Smooth muscle cell (in vitro differentiated cells): ENCODE data around the gene PAOX. TPM values are rescaled to one million over a fixed set of nuclear protein-coding genes. Genes with fewer than 3 reads are reported as not detected.

Experiments
- DNase-seq: peaks from one replicate; lab custom pipeline; 2025; ENCODE audit not compliant: unreplicated experiment; lab: John Stamatoyannopoulos, UW
- H2AFZ ChIP-seq: fragments of 200-600 bp; sonication (generic); 2 replicates; pipeline ENCODE4 v1.6.0; 2016; ENCODE audit warnings: antibody characterized with exemption, low read depth, mild to moderate bottlenecking
- H3F3A ChIP-seq: fragments of 200-600 bp; sonication (generic); 2 replicates; pipeline ENCODE4 v1.6.0; 2017; ENCODE audit warnings: antibody characterized with exemption, low read depth
- H3K27ac ChIP-seq: fragments of 200-600 bp; sonication (generic); 2 replicates; pipeline ENCODE4 v1.5.1; 2016; ENCODE audit warnings: low read depth, mild to moderate bottlenecking
- H3K27me3 ChIP-seq: fragments of 200-600 bp; sonication (generic); 2 replicates; pipeline ENCODE4 v1.6.1; 2016; ENCODE audit warnings: low read depth, mild to moderate bottlenecking
- H3K36me3 ChIP-seq: fragments of 200-600 bp; sonication (generic); 2 replicates; pipeline ENCODE4 v1.5.1; 2016; ENCODE audit warnings: low read depth
- H3K4me1 ChIP-seq: fragments of 200-600 bp; sonication (generic); 2 replicates; pipeline ENCODE4 v1.5.1; 2016; ENCODE audit warnings: low read depth
- H3K4me2 ChIP-seq: fragments of 200-600 bp; sonication (generic); 2 replicates; pipeline ENCODE4 v1.6.0; 2016; ENCODE audit warnings: mild to moderate bottlenecking
- H3K4me3 ChIP-seq: fragments of 200-600 bp; sonication (generic); 2 replicates; pipeline ENCODE4 v1.5.1; 2016; ENCODE audit warnings: mild to moderate bottlenecking
- H3K79me2 ChIP-seq: fragments of 200-600 bp; sonication (generic); 2 replicates; pipeline ENCODE4 v1.6.0; 2016; ENCODE audit warnings: low read depth, mild to moderate bottlenecking
- H3K9ac ChIP-seq: fragments of 200-600 bp; sonication (generic); 2 replicates; pipeline ENCODE4 v1.6.0; 2016; ENCODE audit warnings: low read depth
- H3K9me3 ChIP-seq: fragments of 200-600 bp; sonication (generic); replicated peaks from 2 replicates; pipeline ENCODE4 v1.5.1; 2016; ENCODE audit warnings: low read depth
- H4K20me1 ChIP-seq: fragments of 200-600 bp; sonication (generic); 2 replicates; pipeline ENCODE4 v1.6.0; 2016; ENCODE audit warnings: low read depth
- WGBS: methylation state at CpG from one replicate; pipeline ENCODE4 v1.1.7; 2016; ENCODE audit warnings: low lambda C conversion rate; 5-methylcytosine and 5-hydroxymethylcytosine counted together
- polyA plus RNA-seq: library from polyadenylated mRNA; unstranded; fragments of >200 nt; fragmentation: Nextera tagmentation; extraction: Ambion mirVana; gene quantifications from 2 replicates; pipeline ENCODE4 v1.2.1, GENCODE V29; 2016
- total RNA-seq: library from RNA; depleted of rRNA; stranded (reverse); fragments of >200 nt; gene quantifications from 2 replicates; pipeline ENCODE4 v1.2.3, GENCODE V29; 2014
- TF ChIP-seq, protein P1 (sequence below): fragments of 200-600 bp; sonication (generic); IDR thresholded peaks from 2 replicates; pipeline ENCODE4 v1.5.1; 2017; ENCODE audit warnings: borderline replicate concordance, mild to moderate bottlenecking, antibody characterized with exemption; ENCODE audit not compliant: insufficient read depth, poor library complexity, severe bottlenecking

The PAOX gene
- total and polyA plus RNA-seq, 2 experiments from 2014 or later: 3.3 to 7.1 TPM

DNA sequence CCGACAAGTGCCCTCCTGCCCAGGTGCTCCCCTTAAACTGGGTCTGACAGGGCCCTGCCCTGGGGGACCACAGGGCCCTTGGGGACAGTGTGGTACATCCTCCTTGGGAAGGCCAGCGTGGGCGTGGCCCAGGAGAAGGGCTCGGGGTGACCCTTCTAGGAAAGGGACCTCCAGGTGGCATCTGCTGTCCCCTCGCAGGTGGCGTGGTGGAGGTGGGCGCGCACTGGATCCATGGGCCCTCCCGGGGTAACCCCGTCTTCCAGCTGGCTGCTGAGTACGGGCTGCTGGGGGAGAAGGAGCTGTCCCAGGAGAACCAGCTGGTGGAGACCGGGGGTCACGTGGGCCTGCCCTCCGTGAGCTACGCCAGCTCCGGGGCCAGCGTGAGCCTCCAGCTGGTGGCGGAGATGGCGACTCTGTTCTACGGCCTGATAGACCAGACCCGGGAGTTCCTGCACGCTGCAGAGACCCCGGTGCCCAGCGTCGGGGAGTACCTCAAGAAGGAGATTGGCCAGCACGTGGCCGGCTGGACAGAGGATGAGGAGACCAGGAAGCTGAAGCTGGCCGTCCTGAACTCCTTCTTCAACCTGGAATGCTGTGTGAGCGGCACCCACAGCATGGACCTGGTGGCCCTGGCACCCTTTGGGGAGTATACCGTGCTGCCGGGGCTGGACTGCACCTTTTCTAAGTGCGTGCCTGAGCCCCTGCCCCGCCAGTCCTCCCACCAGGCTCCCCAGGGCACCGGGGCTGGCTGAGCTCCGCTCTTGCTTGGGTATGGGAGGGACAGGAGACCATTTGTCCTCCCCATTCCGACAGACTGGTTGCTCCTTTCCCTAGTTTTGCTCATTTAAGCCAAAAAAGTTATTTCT is 972 bp downstream of the PAOX start:
- Histone ChIP-seq H3K9ac (no peak overlapping the region), H3K36me3 (no peaks in the 10 kb centered on the region), H3K27me3 (no peaks in the 10 kb centered on the region), H3K79me2 (no peaks in the 10 kb centered on the region), H3K4me3 (peak overlapping the region; percentile 82), H3K27ac (no peak overlapping the region), H2AFZ (peak overlapping the region; percentile 81), H3K4me2 (peak overlapping the region; percentile 96), H4K20me1 (no peaks in the 10 kb centered on the region), H3K4me1 (peaks cover 3% of the 10 kb centered on the region), H3K9me3 (no peaks in the 10 kb centered on the region), H3F3A (no peaks in the 10 kb centered on the region)
- 94% methylated on average over 35 of the region's 36 CpGs for WGBS
- DNase-seq: no peak
- TF ChIP-seq, protein P1, sequence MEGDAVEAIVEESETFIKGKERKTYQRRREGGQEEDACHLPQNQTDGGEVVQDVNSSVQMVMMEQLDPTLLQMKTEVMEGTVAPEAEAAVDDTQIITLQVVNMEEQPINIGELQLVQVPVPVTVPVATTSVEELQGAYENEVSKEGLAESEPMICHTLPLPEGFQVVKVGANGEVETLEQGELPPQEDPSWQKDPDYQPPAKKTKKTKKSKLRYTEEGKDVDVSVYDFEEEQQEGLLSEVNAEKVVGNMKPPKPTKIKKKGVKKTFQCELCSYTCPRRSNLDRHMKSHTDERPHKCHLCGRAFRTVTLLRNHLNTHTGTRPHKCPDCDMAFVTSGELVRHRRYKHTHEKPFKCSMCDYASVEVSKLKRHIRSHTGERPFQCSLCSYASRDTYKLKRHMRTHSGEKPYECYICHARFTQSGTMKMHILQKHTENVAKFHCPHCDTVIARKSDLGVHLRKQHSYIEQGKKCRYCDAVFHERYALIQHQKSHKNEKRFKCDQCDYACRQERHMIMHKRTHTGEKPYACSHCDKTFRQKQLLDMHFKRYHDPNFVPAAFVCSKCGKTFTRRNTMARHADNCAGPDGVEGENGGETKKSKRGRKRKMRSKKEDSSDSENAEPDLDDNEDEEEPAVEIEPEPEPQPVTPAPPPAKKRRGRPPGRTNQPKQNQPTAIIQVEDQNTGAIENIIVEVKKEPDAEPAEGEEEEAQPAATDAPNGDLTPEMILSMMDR: no peak

GRCh38 chr10:133381036-133381435 is 2.0 kb downstream of the PAOX start:
- Histone ChIP-seq H3K27ac (no peak overlapping the region), H2AFZ (no peak overlapping the region), H3K27me3 (no peaks in the 10 kb centered on the region), H3K4me1 (peaks cover 3% of the 10 kb centered on the region), H3K4me2 (no peak overlapping the region), H3K9me3 (no peaks in the 10 kb centered on the region), H3K36me3 (no peaks in the 10 kb centered on the region), H3K79me2 (no peaks in the 10 kb centered on the region), H3K4me3 (no peak overlapping the region), H3F3A (no peaks in the 10 kb centered on the region), H4K20me1 (no peaks in the 10 kb centered on the region), H3K9ac (no peak overlapping the region)
- DNase-seq: no peak
- WGBS: 96% methylated on average over 8 of the region's 8 CpGs
- TF ChIP-seq, protein P1: no peak

GRCh38 chr10:133383551-133383950 is 4.5 kb downstream of the PAOX start:
- H3K79me2 ChIP-seq: no peaks in the 10 kb centered on the region
- DNase-seq: no peak
- H2AFZ ChIP-seq: no peak overlapping the region
- no peaks in the 10 kb centered on the region for H3K36me3 ChIP-seq
- no peak overlapping the region for H3K9ac ChIP-seq
- no peaks in the 10 kb centered on the region for H3K27me3 ChIP-seq
- WGBS: 87% methylated on average over 4 of the region's 4 CpGs
- no peak overlapping the region for H3K4me3 ChIP-seq
- H3K27ac ChIP-seq: no peak overlapping the region
- H4K20me1 ChIP-seq: no peaks in the 10 kb centered on the region
- no peak overlapping the region for H3K4me2 ChIP-seq
- peaks cover 3% of the 10 kb centered on the region for H3K4me1 ChIP-seq
- H3K9me3 ChIP-seq: no peaks in the 10 kb centered on the region
- no peaks in the 10 kb centered on the region for H3F3A ChIP-seq
- TF ChIP-seq, protein P1: no peak

DNA sequence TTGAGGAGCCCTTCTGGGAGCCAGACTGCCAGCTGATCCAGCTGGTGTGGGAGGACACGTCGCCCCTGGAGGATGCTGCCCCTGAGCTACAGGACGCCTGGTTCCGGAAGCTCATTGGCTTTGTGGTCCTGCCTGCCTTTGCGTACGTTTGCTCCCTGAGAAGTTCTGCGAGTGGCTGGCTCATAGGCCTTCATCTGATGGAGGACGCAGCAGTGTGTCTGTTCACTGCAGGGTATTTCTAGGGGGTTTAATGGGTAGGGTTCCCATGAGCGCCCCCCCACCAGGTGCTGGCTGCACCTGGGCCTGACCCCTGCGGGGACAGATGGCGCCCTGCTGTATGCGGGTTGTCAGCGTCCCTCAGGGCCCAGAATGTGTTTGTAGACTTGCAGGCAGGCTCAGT is 5.0 kb downstream of the PAOX start:
- TF ChIP-seq, protein P1: no peak
- H3K9me3 ChIP-seq: no peaks in the 10 kb centered on the region
- no peak overlapping the region for H3K4me3 ChIP-seq
- no peaks in the 10 kb centered on the region for H3K27me3 ChIP-seq
- no peaks in the 10 kb centered on the region for H3K36me3 ChIP-seq
- H3K9ac ChIP-seq: no peak overlapping the region
- H3K4me1 ChIP-seq: peaks cover 3% of the 10 kb centered on the region
- no peak overlapping the region for H3K4me2 ChIP-seq
- no peaks in the 10 kb centered on the region for H4K20me1 ChIP-seq
- H2AFZ ChIP-seq: no peak overlapping the region
- H3K79me2 ChIP-seq: no peaks in the 10 kb centered on the region
- no peak overlapping the region for H3K27ac ChIP-seq
- 86% methylated on average over 13 of the region's 13 CpGs for WGBS
- no peaks in the 10 kb centered on the region for H3F3A ChIP-seq
- DNase-seq: no peak
